IgD-negative memory B cell (primary cell): ENCODE results near the gene UBA7. TPM values are rescaled to one million over a fixed set of nuclear protein-coding genes. Genes with fewer than 3 reads are reported as not detected.
"Not testable (repeated sequence)": the region's sequence is repeated elsewhere in the genome, so short reads cannot be mapped to it uniquely, and the experiment has no call there.

Experiments used
- H3K27ac Mint-ChIP-seq, 3 donors: one replicate each; pipeline ENCODE4 v1.8.0; 2020 to 2022; ENCODE audit warnings: mild to moderate bottlenecking in 3 of 3, mixed read lengths in 3 of 3, moderate library complexity in 1 of 3
- H3K27me3 Mint-ChIP-seq: one replicate; pipeline ENCODE4 v1.8.0; 2021; ENCODE audit warnings: mixed read lengths
- H3K36me3 Mint-ChIP-seq: one replicate; pipeline ENCODE4 v1.8.0; 2020; ENCODE audit warnings: mild to moderate bottlenecking, mixed read lengths
- H3K4me1 Mint-ChIP-seq, 3 donors: one replicate each; pipeline ENCODE4 v1.8.0; 2020 to 2022; ENCODE audit warnings: mixed read lengths in 3 of 3, mild to moderate bottlenecking in 1 of 3
- H3K4me3 Mint-ChIP-seq, 4 donors: one replicate each; pipeline ENCODE4 v1.8.0; 2020 to 2022; ENCODE audit warnings: mild to moderate bottlenecking in 4 of 4, mixed read lengths in 4 of 4, moderate library complexity in 3 of 4
- H3K9me3 Mint-ChIP-seq, 3 donors: one replicate each; pipeline ENCODE4 v1.8.0; 2020 to 2021; ENCODE audit warnings: mixed read lengths in 3 of 3, mild to moderate bottlenecking in 1 of 3
- polyA plus RNA-seq: library from polyadenylated mRNA; unstranded; fragments of 300-500 nt; fragmentation: Illumina TruSeq; gene quantifications from one replicate; pipeline ENCODE4 v1.2.3, GENCODE V29; 2021

UBA7 gene
- polyA plus RNA-seq, 1 donor from 2014 or later, result 61.5 TPM

GRCh38 chr3:49823131-49823530 lies 9.4 kb upstream of the UBA7 start:
- not testable (repeated sequence) for H3K36me3 Mint-ChIP-seq, H3K4me1 Mint-ChIP-seq, H3K9me3 Mint-ChIP-seq, H3K27me3 Mint-ChIP-seq, H3K4me3 Mint-ChIP-seq
- peak overlapping the region in 1 of 3 donors; percentile 81 for H3K27ac Mint-ChIP-seq

- H3K27me3 Mint-ChIP-seq, result no peaks in the 10 kb centered on the region
- H3K4me1 Mint-ChIP-seq, result peaks cover 7 to 34% (median 28%) of the 10 kb centered on the region in 3 donors
- no peaks in the 10 kb centered on the region for H3K9me3 Mint-ChIP-seq
- H3K27ac Mint-ChIP-seq, result peak overlapping the region; percentile 60 to 99 (median 98)
- peak overlapping the region; percentile 89 to 98 (median 98) for H3K4me3 Mint-ChIP-seq
- no peaks in the 10 kb centered on the region for H3K36me3 Mint-ChIP-seq
Measured at GRCh38 chr3:49812916-49813496, 747 bp downstream of the UBA7 start.

GRCh38 chr3:49807431-49808114 lies 6.2 kb downstream of the UBA7 start:
- H3K4me3 Mint-ChIP-seq, result peak overlapping the region in 3 of 4 donors; percentile 81 to 92 (median 86)
- H3K36me3 Mint-ChIP-seq, result no peaks in the 10 kb centered on the region
- H3K27ac Mint-ChIP-seq, result peak overlapping the region; percentile 90 to 95 (median 94)
- peaks cover under 1% of the 10 kb centered on the region for H3K27me3 Mint-ChIP-seq
- H3K9me3 Mint-ChIP-seq, result no peaks in the 10 kb centered on the region
- peaks cover 24 to 55% (median 43%) of the 10 kb centered on the region in 3 donors for H3K4me1 Mint-ChIP-seq

GRCh38 chr3:49806850-49807249 lies 6.9 kb downstream of the UBA7 start:
- Mint-ChIP-seq H3K36me3 (no peaks in the 10 kb centered on the region), H3K9me3 (no peaks in the 10 kb centered on the region), H3K4me1 (peaks cover 27 to 53% (median 41%) of the 10 kb centered on the region in 3 donors), H3K4me3 (peak overlapping the region; percentile 59 to 92 (median 84)), H3K27ac (peak overlapping the region; percentile 85 to 90 (median 89)), H3K27me3 (peaks cover 3% of the 10 kb centered on the region)

GRCh38 chr3:49805897-49806701 lies 7.7 kb downstream of the UBA7 start:
- H3K4me3 Mint-ChIP-seq, result peak overlapping the region; percentile 92 to 95 (median 93)
- peaks cover 3% of the 10 kb centered on the region for H3K27me3 Mint-ChIP-seq
- H3K4me1 Mint-ChIP-seq, result peaks cover 27 to 48% (median 41%) of the 10 kb centered on the region in 3 donors
- peak overlapping the region; percentile 90 to 96 (median 94) for H3K27ac Mint-ChIP-seq
- H3K36me3 Mint-ChIP-seq, result no peaks in the 10 kb centered on the region
- no peaks in the 10 kb centered on the region for H3K9me3 Mint-ChIP-seq

- H3K36me3 Mint-ChIP-seq, result no peaks in the 10 kb centered on the region
- H3K4me1 Mint-ChIP-seq, result peaks cover 27 to 46% (median 41%) of the 10 kb centered on the region in 3 donors
- peak overlapping the region; percentile 92 to 95 (median 93) for H3K4me3 Mint-ChIP-seq
- H3K27me3 Mint-ChIP-seq, result peaks cover 3% of the 10 kb centered on the region
- no peaks in the 10 kb centered on the region for H3K9me3 Mint-ChIP-seq
- peak overlapping the region; percentile 90 to 96 (median 94) for H3K27ac Mint-ChIP-seq
Measured at GRCh38 chr3:49805367-49805782, 8.4 kb downstream of the UBA7 start.

- peaks cover 27 to 41% (median 40%) of the 10 kb centered on the region in 3 donors for H3K4me1 Mint-ChIP-seq
- peak overlapping the region; percentile 90 to 97 (median 96) for H3K27ac Mint-ChIP-seq
- H3K36me3 Mint-ChIP-seq, result no peaks in the 10 kb centered on the region
- H3K27me3 Mint-ChIP-seq, result peaks cover 3% of the 10 kb centered on the region
- H3K4me3 Mint-ChIP-seq, result peak overlapping the region; percentile 92 to 95 (median 93)
- H3K9me3 Mint-ChIP-seq, result no peaks in the 10 kb centered on the region
Measured at GRCh38 chr3:49804141-49805041, 9.4 kb downstream of the UBA7 start.

- peak overlapping the region; percentile 23 to 97 (median 90) for H3K27ac Mint-ChIP-seq
- peak overlapping the region; percentile 92 to 95 (median 93) for H3K4me3 Mint-ChIP-seq
Measured at GRCh38 chr3:49803465-49804140, 10.2 kb downstream of the UBA7 start.

GRCh38 chr3:49802719-49803464 lies 10.9 kb downstream of the UBA7 start, which contains the start of gene INKA1:
TSS of gene INKA1 (plus strand) at chr3:49803261. CDS start at chr3:49803393, 132 bp downstream.
- Mint-ChIP-seq H3K9me3 (no peaks in the 10 kb centered on the region), H3K4me1 (peaks cover 26 to 32% (median 29%) of the 10 kb centered on the region in 3 donors), H3K36me3 (no peaks in the 10 kb centered on the region)

More at GRCh38 chr3:49803465-49804140, 10.2 kb downstream of the UBA7 start:
- Mint-ChIP-seq H3K9me3 (no peaks in the 10 kb centered on the region), H3K36me3 (no peaks in the 10 kb centered on the region), H3K27me3 (peaks cover 3% of the 10 kb centered on the region), H3K4me1 (peaks cover 27 to 38% (median 35%) of the 10 kb centered on the region in 3 donors)

GRCh38 chr3:49801160-49801559 lies 12.6 kb downstream of the UBA7 start:
- no peaks in the 10 kb centered on the region for H3K9me3 Mint-ChIP-seq

More at GRCh38 chr3:49802719-49803464, 10.9 kb downstream of the UBA7 start, which contains the start of gene INKA1:
- peak within 1 kb of the TSS; percentile 92 to 95 (median 93) for H3K4me3 Mint-ChIP-seq
- H3K27ac Mint-ChIP-seq, result peak within 1 kb of the TSS; percentile 90 to 97 (median 92)
- peaks cover 3% of the 10 kb centered on the region for H3K27me3 Mint-ChIP-seq

GRCh38 chr3:49799761-49800160 lies 14.0 kb downstream of the UBA7 start, which contains the start of gene CDHR4:
TSS of gene CDHR4 (minus strand) at chr3:49799873. CDS start at chr3:49799812, 61 bp downstream.
- H3K27ac Mint-ChIP-seq, result peak within 1 kb of the TSS in 1 of 3 donors; percentile 81
- peaks cover 3% of the 10 kb centered on the region for H3K27me3 Mint-ChIP-seq
- H3K4me3 Mint-ChIP-seq, result peak within 1 kb of the TSS in 2 of 4 donors; percentile 25 to 57
- peaks cover 6 to 10% (median 7%) of the 10 kb centered on the region in 3 donors for H3K4me1 Mint-ChIP-seq
- no peaks in the 10 kb centered on the region for H3K36me3 Mint-ChIP-seq
- no peaks in the 10 kb centered on the region for H3K9me3 Mint-ChIP-seq

More at GRCh38 chr3:49801160-49801559, 12.6 kb downstream of the UBA7 start:
- Mint-ChIP-seq H3K36me3 (no peaks in the 10 kb centered on the region), H3K27me3 (peaks cover 3% of the 10 kb centered on the region), H3K27ac (no peak overlapping the region), H3K4me1 (peaks cover 14 to 19% (median 17%) of the 10 kb centered on the region in 3 donors), H3K4me3 (peak overlapping the region in 3 of 4 donors; percentile 7 to 92 (median 19))

GRCh38 chr3:49799105-49799504 lies 14.6 kb downstream of the UBA7 start:
- H3K36me3 Mint-ChIP-seq, result no peaks in the 10 kb centered on the region
- H3K4me1 Mint-ChIP-seq, result peaks cover 4 to 6% (median 4%) of the 10 kb centered on the region in 3 donors
- peak overlapping the region in 1 of 4 donors; percentile 57 for H3K4me3 Mint-ChIP-seq
- peaks cover 3% of the 10 kb centered on the region for H3K27me3 Mint-ChIP-seq
- peak overlapping the region in 1 of 3 donors; percentile 81 for H3K27ac Mint-ChIP-seq
- H3K9me3 Mint-ChIP-seq, result no peaks in the 10 kb centered on the region
